Tibial artery (tissue), 4 donors: ENCODE data around the gene TFB2M.
"Not testable (repeated sequence)": the region's sequence is repeated elsewhere in the genome, so short reads cannot be mapped to it uniquely, and the experiment has no call there.

Experiments
- DNase-seq, 2 donors: peaks; one replicate each; pipeline ENCODE4 v3.0.0-alpha.2; 2019
- H3K27ac ChIP-seq, 2 donors: fragments of 200-600 bp; sonication (generic) in 1 of 2; 1 replicate in 1 of 2; 2 replicates in 1 of 2; pipeline ENCODE4 v1.5.1; 2018 to 2019; ENCODE audit warnings: mild to moderate bottlenecking in 1 of 2
- H3K27me3 ChIP-seq, 2 donors: fragments of 200-600 bp; sonication (generic) in 1 of 2; one replicate each; pipeline versions ENCODE4 v1.5.1 to v1.6.0; 2016 to 2019
- H3K36me3 ChIP-seq, 3 donors: fragments of 200-600 bp; sonication (generic) in 2 of 3; one replicate each; pipeline ENCODE4 v1.5.1; 2016 to 2019; ENCODE audit warnings: mild to moderate bottlenecking in 2 of 3
- H3K4me1 ChIP-seq, 4 donors: fragments of 200-600 bp; sonication (generic) in 2 of 4; 1 replicate in 3 of 4; 2 replicates in 1 of 4; pipeline ENCODE4 v1.5.1; 2016 to 2019
- H3K4me3 ChIP-seq, 2 donors: fragments of 200-600 bp; sonication (generic) in 1 of 2; 1 replicate in 1 of 2; 2 replicates in 1 of 2; pipeline ENCODE4 v1.5.1; 2018 to 2019; ENCODE audit warnings: mild to moderate bottlenecking in 2 of 2
- H3K9me3 ChIP-seq, 3 donors: fragments of 200-600 bp; sonication (generic) in 1 of 3; one replicate each; pipeline ENCODE4 v1.5.1; 2016 to 2019
- intact Hi-C: fragments of 100-400 bp; cut with DNase I; formaldehyde crosslinking; loops from one replicate; pipeline ENCODE4 v1.15.0; 2023; ENCODE audit warnings: low total_unique reads
- TF ChIP-seq, protein P1 (sequence below), 2 experiments: fragments of 200-600 bp in 1 of 2; fragments of 450-650 bp in 1 of 2; IDR thresholded peaks; one replicate each; pipeline ENCODE4 v1.5.1; 2017 to 2019; ENCODE audit warnings: antibody characterized with exemption in 2 of 2, mild to moderate bottlenecking in 1 of 2, moderate library complexity in 1 of 2

TFB2M gene

DNA sequence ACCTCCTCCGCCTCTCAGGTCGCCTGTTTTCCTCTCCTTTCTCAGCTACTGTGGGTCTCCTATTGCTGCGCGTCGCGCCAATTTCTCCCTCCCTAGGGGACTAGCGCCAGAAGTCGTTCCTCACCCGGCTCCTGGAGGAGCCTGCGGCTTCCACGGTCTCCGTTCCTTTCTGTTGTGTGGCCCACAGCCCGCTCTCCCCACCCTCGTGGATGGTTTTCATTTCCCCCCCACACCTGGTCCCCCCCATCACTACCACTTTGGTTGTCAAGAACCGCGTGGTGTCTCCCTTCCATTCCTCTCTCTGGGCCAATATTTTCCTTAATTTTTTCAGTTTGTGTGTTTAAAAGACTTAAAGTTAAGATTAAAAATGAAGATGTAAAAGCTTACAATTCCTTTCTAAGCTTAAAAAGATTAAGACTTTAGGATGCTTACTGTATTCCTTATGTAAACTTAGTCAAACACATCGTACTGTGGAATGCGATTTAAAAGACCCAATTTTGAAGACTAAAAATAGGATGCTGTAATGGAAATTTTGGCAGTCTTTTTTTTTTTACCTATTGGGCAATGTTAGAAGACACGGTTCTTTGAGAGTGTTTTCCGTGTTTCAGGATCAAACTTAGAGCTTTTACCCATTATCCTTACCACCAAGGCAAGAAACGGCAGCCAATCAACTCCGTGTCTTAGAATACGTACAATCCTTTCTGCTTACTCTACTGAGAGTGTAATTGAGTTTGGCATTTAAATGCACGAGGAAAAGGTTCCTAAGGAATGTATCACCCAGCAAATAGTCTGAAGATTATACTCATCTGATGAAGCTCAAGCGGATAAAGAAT lies 968 bp upstream of the TFB2M start:
- intact Hi-C loops, result loop anchor here (2.0 to 10.0 kb wide), 3 partner anchors 62 to 132 kb away; partner anchors contain the start of gene SMYD3
- no peaks in the 10 kb centered on the region for H3K27me3 ChIP-seq
- peak in 1 of 2 donors; percentile 47 for DNase-seq
- TF ChIP-seq, protein P1, sequence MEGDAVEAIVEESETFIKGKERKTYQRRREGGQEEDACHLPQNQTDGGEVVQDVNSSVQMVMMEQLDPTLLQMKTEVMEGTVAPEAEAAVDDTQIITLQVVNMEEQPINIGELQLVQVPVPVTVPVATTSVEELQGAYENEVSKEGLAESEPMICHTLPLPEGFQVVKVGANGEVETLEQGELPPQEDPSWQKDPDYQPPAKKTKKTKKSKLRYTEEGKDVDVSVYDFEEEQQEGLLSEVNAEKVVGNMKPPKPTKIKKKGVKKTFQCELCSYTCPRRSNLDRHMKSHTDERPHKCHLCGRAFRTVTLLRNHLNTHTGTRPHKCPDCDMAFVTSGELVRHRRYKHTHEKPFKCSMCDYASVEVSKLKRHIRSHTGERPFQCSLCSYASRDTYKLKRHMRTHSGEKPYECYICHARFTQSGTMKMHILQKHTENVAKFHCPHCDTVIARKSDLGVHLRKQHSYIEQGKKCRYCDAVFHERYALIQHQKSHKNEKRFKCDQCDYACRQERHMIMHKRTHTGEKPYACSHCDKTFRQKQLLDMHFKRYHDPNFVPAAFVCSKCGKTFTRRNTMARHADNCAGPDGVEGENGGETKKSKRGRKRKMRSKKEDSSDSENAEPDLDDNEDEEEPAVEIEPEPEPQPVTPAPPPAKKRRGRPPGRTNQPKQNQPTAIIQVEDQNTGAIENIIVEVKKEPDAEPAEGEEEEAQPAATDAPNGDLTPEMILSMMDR (IDR thresholded peaks at IDR 0.05), result no peak
- H3K36me3 ChIP-seq, result peaks cover 0 to 16% (median 0%) of the 10 kb centered on the region in 3 donors
- peaks cover 0 to 54% (median 31%) of the 10 kb centered on the region in 4 donors for H3K4me1 ChIP-seq
- H3K27ac ChIP-seq, result peak overlapping the region; percentile 94 to 96
- peak overlapping the region; percentile 91 to 94 for H3K4me3 ChIP-seq
- H3K9me3 ChIP-seq, result no peaks in the 10 kb centered on the region

DNA sequence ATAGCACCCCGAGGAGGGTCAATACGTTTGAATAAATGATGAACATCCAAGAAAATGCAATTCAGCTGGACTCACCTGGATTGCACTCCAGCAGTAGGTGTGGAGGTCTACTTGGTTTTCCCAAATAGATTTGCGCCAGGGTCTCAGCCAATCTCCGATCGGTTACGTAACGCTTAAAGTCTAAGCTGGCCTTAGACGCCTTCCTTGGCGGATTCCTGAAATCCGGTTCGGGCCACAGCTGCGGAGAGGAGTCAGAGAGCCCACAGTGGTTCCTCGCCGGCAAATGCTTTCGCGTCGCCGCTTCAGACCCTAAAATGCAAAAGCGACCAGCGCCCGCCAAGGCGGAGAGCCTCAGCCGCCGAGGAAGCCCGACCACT lies 322 bp downstream of the TFB2M start:
- TF ChIP-seq, protein P1 (IDR thresholded peaks at IDR 0.05), result no peak
- no peaks in the 10 kb centered on the region for H3K9me3 ChIP-seq
- peak overlapping the region; percentile 91 to 94 for H3K4me3 ChIP-seq
- peaks cover 0 to 17% (median 0%) of the 10 kb centered on the region in 3 donors for H3K36me3 ChIP-seq
- no peak for DNase-seq
- intact Hi-C loops, result loop anchor here (2.0 to 10.0 kb wide), 3 partner anchors 61 to 133 kb away; partner anchors contain the start of gene SMYD3
- H3K27me3 ChIP-seq, result no peaks in the 10 kb centered on the region
- peaks cover 0 to 45% (median 31%) of the 10 kb centered on the region in 4 donors for H3K4me1 ChIP-seq
- H3K27ac ChIP-seq, result peak overlapping the region; percentile 94 to 96

DNA sequence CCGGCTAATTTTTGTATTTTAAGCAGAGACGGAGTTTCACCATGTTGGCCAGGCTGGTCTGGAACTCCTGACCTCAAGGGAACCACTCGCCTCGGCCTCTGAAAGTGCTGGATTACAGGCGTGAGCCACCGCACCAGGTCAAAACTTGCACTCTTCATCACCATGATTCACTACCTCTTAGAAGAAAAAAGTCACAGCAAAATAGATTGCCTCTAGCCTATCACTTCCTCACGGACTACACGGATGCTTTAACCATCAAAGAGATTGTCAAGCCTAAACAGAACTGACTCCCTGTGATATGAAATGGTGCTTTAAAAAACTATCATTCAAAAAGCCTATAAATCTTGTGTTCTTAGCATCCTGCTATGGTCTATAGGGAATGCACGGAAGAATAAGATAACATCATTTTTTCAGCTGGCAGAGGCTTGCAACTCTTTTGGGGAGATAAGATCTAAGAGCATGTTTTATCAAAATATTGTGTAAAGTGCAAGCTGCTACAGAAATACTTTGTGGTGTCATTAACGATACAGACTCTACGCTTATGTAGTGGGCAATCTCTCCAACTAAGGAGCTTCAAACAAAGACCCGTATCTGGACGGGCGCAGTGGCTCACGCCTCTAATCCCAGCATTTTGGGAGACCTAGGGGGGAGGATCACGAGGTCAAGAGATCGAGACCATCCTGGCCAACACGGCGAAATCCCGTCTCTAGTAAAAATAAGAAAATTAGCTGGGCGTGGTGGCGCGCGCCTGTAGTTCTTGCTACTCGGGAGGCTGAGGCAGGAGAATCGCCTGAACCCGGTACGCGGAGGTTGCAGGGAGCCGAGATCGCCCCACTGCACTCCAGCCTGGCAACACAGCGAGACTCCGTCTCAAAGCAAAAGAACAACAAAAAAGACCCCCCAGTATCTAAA lies 966 bp downstream of the TFB2M start:
- DNase-seq, result no peak
- no peaks in the 10 kb centered on the region for H3K9me3 ChIP-seq
- H3K4me3 ChIP-seq, result peak overlapping the region; percentile 91 to 94
- peaks cover 0 to 39% (median 29%) of the 10 kb centered on the region in 4 donors for H3K4me1 ChIP-seq
- intact Hi-C loops, result loop anchor here (5.0 to 10.0 kb wide), 2 partner anchors 60 to 72 kb away; partner anchors contain the start of gene SMYD3
- TF ChIP-seq, protein P1 (IDR thresholded peaks at IDR 0.05), result no peak
- H3K27me3 ChIP-seq, result no peaks in the 10 kb centered on the region
- H3K27ac ChIP-seq, result peak overlapping the region; percentile 94 to 96
- peaks cover 4 to 24% (median 5%) of the 10 kb centered on the region in 3 donors for H3K36me3 ChIP-seq

DNA sequence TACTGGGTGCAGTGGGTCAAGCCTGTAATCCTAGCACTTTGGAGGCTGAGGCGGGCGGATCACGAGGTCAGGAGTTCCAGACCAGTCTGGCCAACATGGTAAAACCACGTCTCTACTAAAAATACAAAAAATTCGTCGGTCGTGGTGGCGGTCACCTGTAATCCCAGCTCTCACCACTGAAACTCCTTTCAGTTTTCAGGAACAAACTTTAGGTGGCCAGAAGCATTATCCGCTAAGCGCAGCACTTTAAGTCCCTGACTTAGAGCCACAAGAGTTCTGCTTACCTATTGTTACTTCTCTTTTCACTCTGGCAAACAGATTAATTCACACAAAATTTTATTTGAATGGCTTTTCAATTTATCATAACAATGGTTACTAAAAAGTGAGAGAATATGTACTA lies 5.2 kb downstream of the TFB2M start:
- not testable (repeated sequence) for DNase-seq, H3K9me3 ChIP-seq, H3K4me3 ChIP-seq, H3K27ac ChIP-seq, H3K27me3 ChIP-seq
- intact Hi-C loops, result loop anchor here (10.0 kb wide), 1 partner anchor 56 kb away; the partner anchor contains the start of gene SMYD3
- H3K4me1 ChIP-seq, result peaks cover 0 to 16% (median 10%) of the 10 kb centered on the region in 4 donors
- H3K36me3 ChIP-seq, result peaks cover 27 to 63% (median 36%) of the 10 kb centered on the region in 3 donors

DNA sequence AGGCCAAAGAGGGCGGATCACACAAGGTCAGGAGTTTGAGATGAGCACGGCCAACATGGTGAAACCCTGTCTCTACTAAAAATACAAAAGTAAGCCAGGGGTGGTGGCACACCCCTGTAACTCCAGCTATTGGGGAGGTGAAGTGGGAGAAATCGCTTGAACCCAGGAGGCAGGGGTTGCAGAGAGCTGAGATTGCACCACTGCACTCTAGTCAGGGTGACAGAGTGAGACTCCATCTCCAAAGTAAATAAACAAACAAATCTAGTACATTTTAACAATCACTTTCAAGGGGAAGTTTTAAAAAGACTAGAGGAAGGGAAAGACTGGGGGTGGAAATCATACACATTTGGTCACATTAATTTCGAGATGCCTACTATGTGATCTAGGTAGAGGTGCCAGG lies 6.8 kb downstream of the TFB2M start:
- no peaks in the 10 kb centered on the region for H3K9me3 ChIP-seq
- no peak overlapping the region for H3K4me3 ChIP-seq
- H3K36me3 ChIP-seq, result peaks cover 36 to 79% (median 48%) of the 10 kb centered on the region in 3 donors
- intact Hi-C loops, result no loop called here
- TF ChIP-seq, protein P1 (IDR thresholded peaks at IDR 0.05), result no peak
- H3K27ac ChIP-seq, result no peak overlapping the region
- peaks cover 0 to 5% (median under 1%) of the 10 kb centered on the region in 4 donors for H3K4me1 ChIP-seq
- no peaks in the 10 kb centered on the region for H3K27me3 ChIP-seq
- no peak for DNase-seq
